ENCODE data around the gene TMEM154. TPM values are rescaled to one million over a fixed set of nuclear protein-coding genes. Genes with fewer than 3 reads are reported as not detected.

Gene TMEM154
- total RNA-seq, 1 donor = 1.8 TPM

- H3K36me3 ChIP-seq (ENCODE audit: insufficient read depth, low read length) = no peaks in the 10 kb centered on the region
- no peak overlapping the region for H2AFZ ChIP-seq (ENCODE audit: low read length)
- no peak overlapping the region for H3K4me2 ChIP-seq (ENCODE audit: insufficient read depth, low read length)
- H3K4me1 ChIP-seq (ENCODE audit: insufficient read depth, low read length) = no peaks in the 10 kb centered on the region
- no peak overlapping the region for H3K27ac ChIP-seq (ENCODE audit: low read depth, low read length)
- H3K9me3 ChIP-seq (ENCODE audit: low read depth, low read length) = no peaks in the 10 kb centered on the region
- H3K27me3 ChIP-seq (ENCODE audit: insufficient read depth, low read length) = peaks cover 28% of the 10 kb centered on the region
- DNase-seq (ENCODE audit: insufficient read length, low spot score, missing footprints) = no peak
- H3K4me3 ChIP-seq (ENCODE audit: insufficient read depth, low read length) = no peak overlapping the region
- no peaks in the 10 kb centered on the region for H3K79me2 ChIP-seq (ENCODE audit: insufficient read depth, low read length)
- H4K20me1 ChIP-seq (ENCODE audit: insufficient read depth, low read length) = no peaks in the 10 kb centered on the region
- no peak for TF ChIP-seq CTCF (IDR thresholded peaks at IDR 0.05; ENCODE audit: extremely low read depth, low read depth, low read length)
Observed at GRCh38 chr4:152613351-152613750, 66.4 kb downstream of the TMEM154 start.

GRCh38 chr4:152610131-152610530, 69.7 kb downstream of the TMEM154 start:
- Histone ChIP-seq H3K4me1 (ENCODE audit: insufficient read depth, low read length) (no peaks in the 10 kb centered on the region), H3K36me3 (ENCODE audit: insufficient read depth, low read length) (no peaks in the 10 kb centered on the region), H3K4me2 (ENCODE audit: insufficient read depth, low read length) (no peak overlapping the region), H4K20me1 (ENCODE audit: insufficient read depth, low read length) (no peaks in the 10 kb centered on the region), H3K79me2 (ENCODE audit: insufficient read depth, low read length) (no peaks in the 10 kb centered on the region), H3K4me3 (ENCODE audit: insufficient read depth, low read length) (no peak overlapping the region), H2AFZ (ENCODE audit: low read length) (no peak overlapping the region), H3K27me3 (ENCODE audit: insufficient read depth, low read length) (peaks cover 23% of the 10 kb centered on the region), H3K9me3 (ENCODE audit: low read depth, low read length) (no peaks in the 10 kb centered on the region), H3K27ac (ENCODE audit: low read depth, low read length) (no peak overlapping the region)
- TF ChIP-seq CTCF (IDR thresholded peaks at IDR 0.05; ENCODE audit: extremely low read depth, low read depth, low read length) = no peak
- no peak for DNase-seq (ENCODE audit: insufficient read length, low spot score, missing footprints)

GRCh38 chr4:152609481-152609880, 70.3 kb downstream of the TMEM154 start:
- Histone ChIP-seq H3K4me3 (ENCODE audit: insufficient read depth, low read length) (no peak overlapping the region), H4K20me1 (ENCODE audit: insufficient read depth, low read length) (no peaks in the 10 kb centered on the region), H3K79me2 (ENCODE audit: insufficient read depth, low read length) (no peaks in the 10 kb centered on the region), H2AFZ (ENCODE audit: low read length) (no peak overlapping the region), H3K9me3 (ENCODE audit: low read depth, low read length) (no peaks in the 10 kb centered on the region), H3K4me2 (ENCODE audit: insufficient read depth, low read length) (no peak overlapping the region), H3K27ac (ENCODE audit: low read depth, low read length) (no peak overlapping the region), H3K4me1 (ENCODE audit: insufficient read depth, low read length) (no peaks in the 10 kb centered on the region), H3K27me3 (ENCODE audit: insufficient read depth, low read length) (peaks cover 20% of the 10 kb centered on the region), H3K36me3 (ENCODE audit: insufficient read depth, low read length) (no peaks in the 10 kb centered on the region)
- no peak for TF ChIP-seq CTCF (IDR thresholded peaks at IDR 0.05; ENCODE audit: extremely low read depth, low read depth, low read length)
- DNase-seq (ENCODE audit: insufficient read length, low spot score, missing footprints) = no peak

- no peak for DNase-seq (ENCODE audit: insufficient read length, low spot score, missing footprints)
- H3K79me2 ChIP-seq (ENCODE audit: insufficient read depth, low read length) = no peaks in the 10 kb centered on the region
- H2AFZ ChIP-seq (ENCODE audit: low read length) = no peak overlapping the region
- no peak overlapping the region for H3K4me3 ChIP-seq (ENCODE audit: insufficient read depth, low read length)
- no peak for TF ChIP-seq CTCF (IDR thresholded peaks at IDR 0.05; ENCODE audit: extremely low read depth, low read depth, low read length)
- H3K27me3 ChIP-seq (ENCODE audit: insufficient read depth, low read length) = peaks cover 12% of the 10 kb centered on the region
- no peaks in the 10 kb centered on the region for H3K36me3 ChIP-seq (ENCODE audit: insufficient read depth, low read length)
- no peaks in the 10 kb centered on the region for H3K9me3 ChIP-seq (ENCODE audit: low read depth, low read length)
- H3K27ac ChIP-seq (ENCODE audit: low read depth, low read length) = no peak overlapping the region
- H4K20me1 ChIP-seq (ENCODE audit: insufficient read depth, low read length) = no peaks in the 10 kb centered on the region
- no peak overlapping the region for H3K4me2 ChIP-seq (ENCODE audit: insufficient read depth, low read length)
- H3K4me1 ChIP-seq (ENCODE audit: insufficient read depth, low read length) = no peaks in the 10 kb centered on the region
Observed at GRCh38 chr4:152607178-152607577, 72.6 kb downstream of the TMEM154 start.
